Measurements from ENCODE around the gene CFAP206.
A peak's percentile ranks its signal among the peaks of the same experiment; 100 is the strongest.

The CFAP206 gene, protein sequence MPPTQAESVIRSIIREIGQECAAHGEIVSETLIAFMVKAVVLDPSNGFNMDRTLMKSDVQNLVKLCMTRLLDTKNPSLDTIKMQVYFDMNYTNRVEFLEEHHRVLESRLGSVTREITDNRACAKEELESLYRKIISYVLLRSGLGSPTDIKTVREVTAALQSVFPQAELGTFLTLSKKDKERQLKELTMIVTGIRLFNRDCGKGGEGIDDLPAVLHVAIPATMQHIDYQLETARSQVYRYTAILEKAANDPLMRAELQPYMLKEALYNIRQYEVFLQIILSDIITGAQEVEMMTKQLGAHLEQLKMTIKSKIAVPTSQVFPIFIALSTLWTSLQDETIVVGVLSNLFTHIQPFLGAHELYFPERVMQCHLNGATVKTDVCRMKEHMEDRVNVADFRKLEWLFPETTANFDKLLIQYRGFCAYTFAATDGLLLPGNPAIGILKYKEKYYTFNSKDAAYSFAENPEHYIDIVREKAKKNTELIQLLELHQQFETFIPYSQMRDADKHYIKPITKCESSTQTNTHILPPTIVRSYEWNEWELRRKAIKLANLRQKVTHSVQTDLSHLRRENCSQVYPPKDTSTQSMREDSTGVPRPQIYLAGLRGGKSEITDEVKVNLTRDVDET

DNA sequence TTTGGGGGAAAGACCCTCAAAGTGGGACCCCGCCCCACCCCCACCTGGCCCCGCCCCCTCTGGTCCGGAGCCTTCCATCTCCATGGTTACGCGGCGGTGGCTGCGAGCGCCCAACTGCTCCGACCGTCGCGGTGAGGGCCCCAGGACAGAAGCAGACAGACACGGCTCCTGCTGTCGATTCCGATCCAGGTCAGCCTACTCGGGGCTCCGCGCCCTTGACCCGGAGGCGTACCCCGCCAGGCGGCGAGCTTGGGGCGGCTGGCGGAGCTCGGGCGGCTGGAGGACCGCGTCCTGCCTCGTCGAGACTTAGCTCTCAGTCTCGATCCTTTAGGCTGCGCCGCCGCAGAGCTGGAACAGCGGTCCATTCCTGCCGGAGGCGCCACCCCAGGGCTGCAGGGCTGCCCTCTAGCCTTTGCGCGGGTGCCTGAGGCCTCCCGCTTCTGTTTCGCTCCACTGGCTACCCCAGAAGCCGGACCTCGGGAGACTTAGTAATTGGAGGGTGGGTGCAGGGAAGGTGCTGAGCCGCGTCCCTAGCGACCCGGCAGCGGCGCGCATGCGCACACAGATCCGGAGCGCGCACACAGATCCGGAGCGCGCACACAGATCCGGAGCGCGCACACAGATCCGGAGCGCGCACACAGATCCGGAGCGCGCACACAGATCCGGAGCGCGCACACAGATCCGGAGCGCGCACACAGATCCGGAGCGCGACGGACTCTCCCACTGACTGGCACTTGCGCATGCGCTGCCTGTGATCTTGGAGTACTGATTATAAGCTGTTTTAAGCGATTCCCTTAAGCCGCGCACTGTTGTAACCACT, at the start of gene CFAP206:
Gene CFAP206 (plus strand): TSS at position 72 of the 820 bp plus-strand sequence. CDS start 1,868 bp downstream, outside the sequence.
- TF ChIP-seq EP300 (IDR thresholded peaks at IDR 0.05; ENCODE audit: borderline replicate concordance) (no peak; the same call in 1 of the 2 replicates), EGR1 (IDR thresholded peaks at IDR 0.05) (0 out of 2 replicates have a peak, but pooled peaks have one; percentile 2)
- TF ChIP-seq, protein P1, sequence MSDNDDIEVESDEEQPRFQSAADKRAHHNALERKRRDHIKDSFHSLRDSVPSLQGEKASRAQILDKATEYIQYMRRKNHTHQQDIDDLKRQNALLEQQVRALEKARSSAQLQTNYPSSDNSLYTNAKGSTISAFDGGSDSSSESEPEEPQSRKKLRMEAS (IDR thresholded peaks at IDR 0.05), result 0 out of 2 replicates have a peak, but pooled peaks have one; percentile 41

- no peak for TF ChIP-seq EGR1 (IDR thresholded peaks at IDR 0.05)
- no peak for TF ChIP-seq RAD21 (IDR thresholded peaks at IDR 0.05; ENCODE audit: low read depth)
- TF ChIP-seq TCF12 (IDR thresholded peaks at IDR 0.05; ENCODE audit: low read depth), result no peak
- TF ChIP-seq ZBTB7A (IDR thresholded peaks at IDR 0.05; ENCODE audit: low read depth), result no peak
- TF ChIP-seq, protein P1 (IDR thresholded peaks at IDR 0.05), result no peak
- TF ChIP-seq YY1 (IDR thresholded peaks at IDR 0.05; ENCODE audit: low read depth), result no peak
- TF ChIP-seq REST (IDR thresholded peaks at IDR 0.05; ENCODE audit: low read depth), result no peak
- TF ChIP-seq TAF1 (IDR thresholded peaks at IDR 0.05; ENCODE audit: low read depth), result no peak
Observed at GRCh38 chr6:87364602-87365252, 43.0 kb upstream of the CFAP206 start.

- no peak for TF ChIP-seq FOXM1 (IDR thresholded peaks at IDR 0.05; ENCODE audit: borderline replicate concordance, low read depth)
- no peak for TF ChIP-seq REST (IDR thresholded peaks at IDR 0.05; ENCODE audit: low read depth)
- TF ChIP-seq, protein P1 (IDR thresholded peaks at IDR 0.05), result no peak
Observed at GRCh38 chr6:87366072-87366827, 41.5 kb upstream of the CFAP206 start.

- TF ChIP-seq NFIC (IDR thresholded peaks at IDR 0.05) (no peak), EGR1 (IDR thresholded peaks at IDR 0.05) (no peak), RAD21 (IDR thresholded peaks at IDR 0.05; ENCODE audit: low read depth) (no peak), USF1 (IDR thresholded peaks at IDR 0.05) (no peak)
Observed at GRCh38 chr6:87366899-87367298, 40.9 kb upstream of the CFAP206 start.

GRCh38 chr6:87373377-87373776, 34.4 kb upstream of the CFAP206 start:
- no peak for TF ChIP-seq ZBTB7A (IDR thresholded peaks at IDR 0.05; ENCODE audit: low read depth)
- TF ChIP-seq NFIC (IDR thresholded peaks at IDR 0.05), result no peak
- no peak for TF ChIP-seq TAF1 (IDR thresholded peaks at IDR 0.05; ENCODE audit: low read depth)
- TF ChIP-seq, protein P1 (IDR thresholded peaks at IDR 0.05), result no peak
- no peak for TF ChIP-seq EGR1 (IDR thresholded peaks at IDR 0.05)
- no peak for TF ChIP-seq RAD21 (IDR thresholded peaks at IDR 0.05; ENCODE audit: low read depth)
- TF ChIP-seq YY1 (IDR thresholded peaks at IDR 0.05; ENCODE audit: low read depth), result no peak
- TF ChIP-seq USF1 (IDR thresholded peaks at IDR 0.05), result no peak
- TF ChIP-seq CEBPB (IDR thresholded peaks at IDR 0.05), result no peak
- no peak for TF ChIP-seq REST (IDR thresholded peaks at IDR 0.05; ENCODE audit: low read depth)
- no peak for TF ChIP-seq EP300 (IDR thresholded peaks at IDR 0.05; ENCODE audit: borderline replicate concordance)
- no peak for TF ChIP-seq CREB1 (IDR thresholded peaks at IDR 0.05; ENCODE audit: low read depth)

Data from Ishikawa (cell line).